GM10266 (cell line): ENCODE results near the gene SLC16A8.

Experiments used
- DNase-seq: peaks from one replicate; pipeline ENCODE4 v3.0.0; 2012; ENCODE audit errors: extremely low spot score
- CTCF ChIP-seq: IDR thresholded peaks from 2 replicates; pipeline ENCODE4 v1.5.1; 2012; ENCODE audit warnings: mild to moderate bottlenecking, low read depth; ENCODE audit not compliant: control insufficient read depth, insufficient read depth; ENCODE audit errors: missing control alignments

SLC16A8 gene

GRCh38 chr22:38074181-38075104 is 9.5 kb downstream of the SLC16A8 start:
- TF ChIP-seq CTCF = no peak
- DNase-seq = no peak

GRCh38 chr22:38073150-38074130 is 10.5 kb downstream of the SLC16A8 start:
- DNase-seq = no peak
- TF ChIP-seq CTCF = no peak

- no peak for DNase-seq
- TF ChIP-seq CTCF = no peak
These were observed 11.4 kb downstream of the SLC16A8 start for GRCh38 chr22:38072322-38073149.

- no peak for TF ChIP-seq CTCF
- no peak for DNase-seq
These were observed 12.3 kb downstream of the SLC16A8 start for GRCh38 chr22:38071421-38072321.

GRCh38 chr22:38070250-38070921 is 13.6 kb downstream of the SLC16A8 start:
- no peak for TF ChIP-seq CTCF
- DNase-seq = no peak
